Hepatocyte (in vitro differentiated cells): Measurements from ENCODE around the gene TMEM8B. TPM values are rescaled to one million over a fixed set of nuclear protein-coding genes. Genes with fewer than 3 reads are reported as not detected.
A peak's percentile ranks its signal among the peaks of the same experiment; 100 is the strongest.

ENCODE experiments used
- DNase-seq: peaks from one replicate; pipeline ENCODE4 v3.0.0-alpha.2; 2016; ENCODE audit warnings: low spot score
- H2AFZ ChIP-seq: fragments of 200-600 bp; sonication (generic); 2 replicates; pipeline ENCODE4 v1.6.0; 2016; ENCODE audit warnings: antibody characterized with exemption, mild to moderate bottlenecking
- H3K27ac ChIP-seq: fragments of 200-600 bp; sonication (generic); 2 replicates; pipeline ENCODE4 v1.5.1; 2016; ENCODE audit warnings: mild to moderate bottlenecking
- H3K27me3 ChIP-seq: fragments of 200-600 bp; sonication (generic); 2 replicates; pipeline ENCODE4 v1.6.1; 2016
- H3K36me3 ChIP-seq: fragments of 200-600 bp; sonication (generic); replicated peaks from 2 replicates; pipeline ENCODE4 v1.5.1; 2016; ENCODE audit warnings: low read depth; ENCODE audit not compliant: insufficient read depth
- H3K4me1 ChIP-seq: fragments of 200-600 bp; sonication (generic); 2 replicates; pipeline ENCODE4 v1.5.1; 2016; ENCODE audit warnings: mild to moderate bottlenecking, moderate library complexity; ENCODE audit not compliant: insufficient read depth
- H3K4me2 ChIP-seq: fragments of 200-600 bp; sonication (generic); 2 replicates; pipeline ENCODE4 v1.6.0; 2016
- H3K4me3 ChIP-seq: fragments of 200-600 bp; sonication (generic); 2 replicates; pipeline ENCODE4 v1.5.1; 2016; ENCODE audit warnings: mild to moderate bottlenecking
- H3K79me2 ChIP-seq: fragments of 200-600 bp; sonication (generic); 2 replicates; pipeline ENCODE4 v1.6.0; 2017; ENCODE audit warnings: mild to moderate bottlenecking
- H3K9me2 ChIP-seq: fragments of 200-600 bp; sonication (generic); replicated peaks from 2 replicates; pipeline ENCODE4 v1.6.0; 2017; ENCODE audit warnings: mild to moderate bottlenecking; ENCODE audit not compliant: insufficient read depth
- H3K9me3 ChIP-seq: fragments of 200-600 bp; sonication (generic); 2 replicates; pipeline ENCODE4 v1.5.1; 2016; ENCODE audit warnings: low read depth, mild to moderate bottlenecking
- H4K20me1 ChIP-seq: fragments of 200-600 bp; sonication (generic); 2 replicates; pipeline ENCODE4 v1.6.0; 2016; ENCODE audit warnings: mild to moderate bottlenecking; ENCODE audit not compliant: insufficient read depth, poor library complexity, severe bottlenecking
- EZH2 ChIP-seq: fragments of 200-600 bp; sonication (generic); IDR thresholded peaks from 2 replicates; pipeline ENCODE4 v1.6.1; 2016; ENCODE audit warnings: antibody characterized with exemption, mild to moderate bottlenecking, borderline replicate concordance
- EZH2phosphoT487 ChIP-seq: fragments of 200-600 bp; sonication (generic); IDR thresholded peaks from one replicate; pipeline ENCODE4 v1.6.1; 2018; ENCODE audit warnings: antibody characterized with exemption, mild to moderate bottlenecking, low read depth, moderate library complexity; ENCODE audit not compliant: unreplicated experiment, severe bottlenecking
- WGBS: methylation state at CpG from one replicate; pipeline ENCODE4 v1.1.6; 2016; ENCODE audit warnings: low lambda C conversion rate; ENCODE audit errors: missing lambda C conversion rate; 5-methylcytosine and 5-hydroxymethylcytosine counted together
- polyA plus RNA-seq: library from polyadenylated mRNA; unstranded; fragments of >200 nt; fragmentation: Nextera tagmentation; extraction: Ambion mirVana; gene quantifications from 2 replicates; pipeline ENCODE4 v1.2.1, GENCODE V29; 2016
- total RNA-seq: library from RNA; depleted of rRNA; stranded (reverse); fragments of >200 nt; gene quantifications from 2 replicates; pipeline ENCODE4 v1.2.3, GENCODE V29; 2014
- TF ChIP-seq, protein P1 (sequence below): fragments of 200-600 bp; sonication (generic); IDR thresholded peaks from 2 replicates; pipeline ENCODE4 v1.5.1; 2016; ENCODE audit warnings: antibody characterized with exemption, mild to moderate bottlenecking; ENCODE audit not compliant: poor library complexity

Gene TMEM8B
- total and polyA plus RNA-seq, 2 experiments from 2014 or later = 12.3 to 13.4 TPM

- no peaks in the 10 kb centered on the region for H3K9me2 ChIP-seq
- H3K27ac ChIP-seq = no peak overlapping the region
- H3K36me3 ChIP-seq = no peaks in the 10 kb centered on the region
- H3K79me2 ChIP-seq = no peaks in the 10 kb centered on the region
- TF ChIP-seq EZH2phosphoT487 = no peak
- H3K9me3 ChIP-seq = no peaks in the 10 kb centered on the region
- H3K4me1 ChIP-seq = peaks cover 24% of the 10 kb centered on the region
- no peak overlapping the region for H3K4me2 ChIP-seq
- H4K20me1 ChIP-seq = no peaks in the 10 kb centered on the region
- no peak overlapping the region for H2AFZ ChIP-seq
- WGBS = 94% methylated on average over 3 of the region's 3 CpGs
- H3K4me3 ChIP-seq = no peak overlapping the region
- no peaks in the 10 kb centered on the region for H3K27me3 ChIP-seq
- no peak for DNase-seq
Measured at GRCh38 chr9:35842795-35843194, 13.8 kb downstream of the TMEM8B start.

- Histone ChIP-seq H3K9me3 (no peaks in the 10 kb centered on the region), H3K9me2 (no peaks in the 10 kb centered on the region), H3K27me3 (no peaks in the 10 kb centered on the region), H3K4me3 (no peak overlapping the region), H2AFZ (no peak overlapping the region), H3K4me2 (no peak overlapping the region), H3K79me2 (no peaks in the 10 kb centered on the region), H4K20me1 (no peaks in the 10 kb centered on the region), H3K4me1 (peaks cover 24% of the 10 kb centered on the region), H3K27ac (peak overlapping the region; percentile 74), H3K36me3 (no peaks in the 10 kb centered on the region)
- WGBS = 46% methylated on average over 7 of the region's 7 CpGs
- DNase-seq = peak; percentile 76
- TF ChIP-seq, protein P1, sequence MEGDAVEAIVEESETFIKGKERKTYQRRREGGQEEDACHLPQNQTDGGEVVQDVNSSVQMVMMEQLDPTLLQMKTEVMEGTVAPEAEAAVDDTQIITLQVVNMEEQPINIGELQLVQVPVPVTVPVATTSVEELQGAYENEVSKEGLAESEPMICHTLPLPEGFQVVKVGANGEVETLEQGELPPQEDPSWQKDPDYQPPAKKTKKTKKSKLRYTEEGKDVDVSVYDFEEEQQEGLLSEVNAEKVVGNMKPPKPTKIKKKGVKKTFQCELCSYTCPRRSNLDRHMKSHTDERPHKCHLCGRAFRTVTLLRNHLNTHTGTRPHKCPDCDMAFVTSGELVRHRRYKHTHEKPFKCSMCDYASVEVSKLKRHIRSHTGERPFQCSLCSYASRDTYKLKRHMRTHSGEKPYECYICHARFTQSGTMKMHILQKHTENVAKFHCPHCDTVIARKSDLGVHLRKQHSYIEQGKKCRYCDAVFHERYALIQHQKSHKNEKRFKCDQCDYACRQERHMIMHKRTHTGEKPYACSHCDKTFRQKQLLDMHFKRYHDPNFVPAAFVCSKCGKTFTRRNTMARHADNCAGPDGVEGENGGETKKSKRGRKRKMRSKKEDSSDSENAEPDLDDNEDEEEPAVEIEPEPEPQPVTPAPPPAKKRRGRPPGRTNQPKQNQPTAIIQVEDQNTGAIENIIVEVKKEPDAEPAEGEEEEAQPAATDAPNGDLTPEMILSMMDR = no peak
- no peak for TF ChIP-seq EZH2phosphoT487
- no peak for TF ChIP-seq EZH2
Measured at GRCh38 chr9:35844628-35845270, 15.7 kb downstream of the TMEM8B start.

DNA sequence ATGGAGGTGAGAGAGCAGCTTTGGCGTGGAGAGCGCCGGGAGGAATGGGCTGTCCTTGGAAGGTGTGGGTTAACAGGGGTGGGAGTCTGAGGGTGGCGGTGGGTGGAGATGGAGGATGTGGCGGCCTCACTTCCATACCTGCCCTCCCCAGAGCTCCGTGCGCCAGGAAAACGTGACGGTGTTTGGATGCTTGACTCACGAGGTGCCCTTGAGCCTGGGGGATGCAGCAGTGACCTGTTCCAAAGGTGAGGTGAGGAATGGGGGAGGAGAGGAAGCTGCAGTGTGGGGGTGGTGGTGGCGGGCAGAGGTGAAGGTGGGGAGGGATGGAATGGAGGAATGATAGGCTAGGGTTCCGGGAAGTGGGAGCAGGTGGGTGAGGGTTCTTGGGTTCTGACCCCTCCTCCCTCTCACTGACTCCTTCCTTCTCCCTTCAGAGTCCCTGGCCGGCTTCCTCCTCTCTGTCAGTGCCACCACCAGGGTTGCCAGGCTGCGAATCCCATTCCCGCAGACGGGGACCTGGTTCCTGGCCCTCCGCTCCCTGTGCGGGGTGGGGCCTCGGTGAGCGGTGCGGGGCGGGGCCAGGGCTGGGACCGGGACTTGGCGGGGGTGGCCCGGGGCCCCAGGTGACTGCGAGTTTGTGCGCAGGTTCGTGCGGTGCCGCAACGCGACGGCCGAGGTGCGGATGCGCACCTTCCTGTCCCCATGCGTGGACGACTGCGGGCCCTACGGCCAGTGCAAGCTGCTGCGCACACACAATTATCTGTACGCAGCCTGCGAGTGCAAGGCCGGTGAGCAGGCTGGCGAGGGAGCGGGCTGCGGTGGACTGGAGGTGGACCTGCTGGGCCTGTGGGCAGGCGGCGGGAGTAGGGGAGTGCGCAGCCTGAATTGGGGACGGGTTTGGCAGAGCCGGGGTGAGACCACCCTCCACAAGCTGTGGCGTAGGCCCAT, 17.1 kb downstream of the TMEM8B start:
- H3K79me2 ChIP-seq = no peaks in the 10 kb centered on the region
- no peaks in the 10 kb centered on the region for H3K36me3 ChIP-seq
- DNase-seq = peak; percentile 55
- H4K20me1 ChIP-seq = no peaks in the 10 kb centered on the region
- peaks cover 24% of the 10 kb centered on the region for H3K4me1 ChIP-seq
- no peaks in the 10 kb centered on the region for H3K27me3 ChIP-seq
- H3K4me3 ChIP-seq = no peak overlapping the region
- peak overlapping the region; percentile 74 for H3K27ac ChIP-seq
- H3K9me3 ChIP-seq = no peaks in the 10 kb centered on the region
- no peaks in the 10 kb centered on the region for H3K9me2 ChIP-seq
- H3K4me2 ChIP-seq = peak overlapping the region; percentile 68
- no peak for TF ChIP-seq EZH2phosphoT487
- TF ChIP-seq, protein P1 = no peak
- no peak overlapping the region for H2AFZ ChIP-seq
- WGBS = 47% methylated on average over 22 of the region's 53 CpGs
